Measurements from ENCODE around the gene CCDC81. TPM values are rescaled to one million over a fixed set of nuclear protein-coding genes. Genes with fewer than 3 reads are reported as not detected.

The CCDC81 gene
- 0.28 and 0.34 TPM in 2 replicates for total RNA-seq

DNA sequence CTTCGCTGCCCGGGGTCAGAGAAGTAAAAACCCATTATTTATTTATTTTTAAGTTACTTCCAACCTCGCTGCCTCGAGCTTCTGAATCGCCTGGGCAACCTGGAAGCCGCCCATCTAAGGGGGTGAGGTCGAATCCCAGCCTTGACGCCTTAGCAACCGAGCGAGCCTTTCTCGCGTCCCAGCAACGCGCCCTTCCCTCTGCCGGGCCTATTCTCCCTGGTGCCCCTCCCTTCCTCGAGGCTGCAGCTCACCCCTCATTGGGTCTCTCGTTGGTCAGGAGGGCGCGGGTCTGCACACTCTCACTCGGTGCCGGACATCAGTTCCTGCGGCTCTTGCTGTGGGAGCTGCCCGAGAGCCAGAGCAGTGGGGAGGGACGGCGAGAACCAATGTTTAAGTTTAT lies at the start of gene CCDC81:
Gene CCDC81 (plus strand): TSS at position 302 of the 400 bp plus-strand sequence. CDS start 277 bp downstream, outside the sequence.

Other genes starting within 250 kb of the CCDC81 start
- 13.0 and 26.5 TPM in 2 replicates for gene EED, start 130.1 kb upstream of the CCDC81 start, total RNA-seq
- 53.3 and 69.0 TPM in 2 replicates for gene HIKESHI, start 72.6 kb upstream of the CCDC81 start, total RNA-seq

Measured in nasal cavity respiratory epithelium epithelial cell of viscerocranial mucosa (primary cell).